GM18909 (cell line): ENCODE results near the gene SUMO2.
"Not testable (repeated sequence)": the region's sequence is repeated elsewhere in the genome, so short reads cannot be mapped to it uniquely, and the experiment has no call there.

Experiments
- ATAC-seq: cut with Tn5 transposase; IDR thresholded peaks from one replicate; pipeline ENCODE4 v1.9.1; 2021; ENCODE audit warnings: mild to moderate bottlenecking; ENCODE audit not compliant: unreplicated experiment, poor library complexity

The SUMO2 gene

GRCh38 chr17:75183999-75184884, 1.5 kb upstream of the SUMO2 start:
- no peak for ATAC-seq

GRCh38 chr17:75182319-75182568, 515 bp downstream of the SUMO2 start:
- ATAC-seq: peak; percentile 14

- ATAC-seq: no peak
Observed at GRCh38 chr17:75181608-75182318, 996 bp downstream of the SUMO2 start.

- no peak for ATAC-seq
Observed at GRCh38 chr17:75181110-75181509, 1.6 kb downstream of the SUMO2 start.

- no peak for ATAC-seq
Observed at GRCh38 chr17:75178453-75178852, 4.3 kb downstream of the SUMO2 start.

GRCh38 chr17:75176625-75177024, 6.1 kb downstream of the SUMO2 start:
- ATAC-seq: no peak

- no peak for ATAC-seq
Observed at GRCh38 chr17:75174996-75175395, 7.8 kb downstream of the SUMO2 start.

GRCh38 chr17:75173526-75173925, 9.2 kb downstream of the SUMO2 start:
- ATAC-seq: no peak

- ATAC-seq: no peak
Observed at GRCh38 chr17:75168998-75169397, 13.8 kb downstream of the SUMO2 start.

GRCh38 chr17:75164606-75165005, 18.2 kb downstream of the SUMO2 start:
- not testable (repeated sequence) for ATAC-seq

GRCh38 chr17:75163074-75163473, 19.7 kb downstream of the SUMO2 start:
- ATAC-seq: no peak

GRCh38 chr17:75160211-75160610, 22.5 kb downstream of the SUMO2 start:
- ATAC-seq: no peak

GRCh38 chr17:75159196-75160031, 23.3 kb downstream of the SUMO2 start:
- no peak for ATAC-seq

GRCh38 chr17:75158480-75158879, 24.3 kb downstream of the SUMO2 start:
- not testable (repeated sequence) for ATAC-seq

- ATAC-seq: no peak
Observed at GRCh38 chr17:75155191-75155601, 27.6 kb downstream of the SUMO2 start.

- peak; percentile 92 for ATAC-seq
Observed at GRCh38 chr17:75154195-75155106, 28.3 kb downstream of the SUMO2 start, which contains the start of gene JPT1. TSS of gene JPT1 (minus strand) at chr17:75154512. CDS start at chr17:75154397, 115 bp downstream.

- no peak for ATAC-seq
Observed at GRCh38 chr17:75153780-75154194, 29.0 kb downstream of the SUMO2 start.

- ATAC-seq: no peak
Observed at GRCh38 chr17:75152922-75153779, 29.6 kb downstream of the SUMO2 start.

GRCh38 chr17:75152523-75152921, 30.2 kb downstream of the SUMO2 start:
- no peak for ATAC-seq
